HG03432 (cell line): ENCODE results near the gene DHX40.
"Not testable (repeated sequence)": the region's sequence is repeated elsewhere in the genome, so short reads cannot be mapped to it uniquely, and the experiment has no call there.

Experiments used
- ATAC-seq: cut with Tn5 transposase; IDR thresholded peaks from one replicate; pipeline ENCODE4 v1.9.1; 2021; ENCODE audit warnings: mild to moderate bottlenecking, moderate library complexity; ENCODE audit not compliant: unreplicated experiment

Gene DHX40

DNA sequence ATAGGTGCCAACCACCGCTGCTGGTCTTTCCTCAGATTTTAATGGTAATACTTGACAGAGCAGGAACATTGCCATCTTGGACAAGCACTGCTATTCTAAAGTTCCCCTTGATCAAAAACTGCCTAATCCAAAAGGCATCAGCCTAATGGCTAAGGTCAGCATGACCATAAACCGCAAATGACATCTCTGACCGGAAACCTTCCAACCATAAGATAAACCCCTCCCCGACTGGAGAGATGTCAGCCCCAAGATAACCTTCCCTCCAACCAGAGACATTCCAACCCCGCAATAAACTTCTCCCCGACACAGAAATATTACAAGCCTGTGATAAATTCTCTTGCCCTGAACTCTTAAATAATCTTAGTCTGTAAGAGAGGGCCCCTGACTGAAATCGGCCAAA is 7.4 kb upstream of the DHX40 start:
- ATAC-seq: no peak

DNA sequence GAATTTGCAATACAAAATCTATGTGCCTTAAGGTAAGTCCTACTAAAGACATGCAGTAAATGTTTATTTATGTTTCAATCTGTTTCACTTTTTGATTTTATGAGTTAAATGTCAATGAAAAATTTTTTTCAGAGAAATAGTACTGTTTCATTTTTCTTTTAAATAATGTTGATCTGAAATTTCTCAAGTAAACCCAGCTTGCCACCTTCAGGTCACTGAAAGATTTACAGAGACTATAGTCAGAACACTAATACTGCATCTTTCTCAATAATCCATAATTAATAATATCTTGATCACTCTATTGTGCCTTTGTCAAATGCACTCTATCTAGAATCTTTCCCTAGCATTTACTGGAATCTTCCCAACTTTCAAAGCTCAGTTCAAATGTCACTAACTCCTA is 6.5 kb upstream of the DHX40 start:
- no peak for ATAC-seq

DNA sequence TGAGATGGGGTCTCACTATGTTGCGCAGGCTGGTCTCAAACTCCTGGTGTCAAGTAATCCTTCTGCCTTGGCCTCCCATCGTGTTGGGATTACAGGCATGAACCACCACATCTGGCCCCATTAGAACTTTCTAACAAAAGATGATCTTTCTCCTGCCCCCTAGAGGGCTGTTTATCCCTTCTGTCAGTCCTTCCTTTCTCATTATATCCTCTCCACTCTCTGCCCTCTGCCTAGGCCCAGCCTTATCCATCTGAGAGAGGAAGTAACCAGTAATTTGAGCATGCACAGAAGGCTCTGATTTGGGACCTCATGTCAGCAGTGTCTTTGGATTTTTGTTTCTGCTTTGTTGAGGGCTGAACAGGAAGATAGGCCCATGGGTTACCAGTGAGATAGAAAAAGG is 4.4 kb upstream of the DHX40 start:
- ATAC-seq: no peak

DNA sequence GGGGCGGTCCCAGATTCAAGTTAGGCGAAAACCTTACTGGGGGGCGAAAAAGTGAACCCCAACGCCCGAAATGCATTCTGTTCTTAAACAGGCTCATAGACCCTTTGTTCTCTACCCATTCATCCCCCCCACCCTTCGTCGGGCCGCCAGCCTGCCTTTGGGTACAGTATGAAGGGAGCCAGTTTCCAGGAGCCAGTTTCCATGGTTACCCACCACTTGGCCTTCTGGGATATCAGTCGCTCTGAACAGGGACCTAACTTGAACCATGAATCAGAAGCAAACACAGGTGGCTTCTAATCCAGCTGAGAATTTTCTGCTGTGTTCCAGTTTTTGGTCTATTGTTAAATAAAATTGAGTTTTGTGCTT is 532 bp downstream of the DHX40 start:
- peak; percentile 38 for ATAC-seq

DNA sequence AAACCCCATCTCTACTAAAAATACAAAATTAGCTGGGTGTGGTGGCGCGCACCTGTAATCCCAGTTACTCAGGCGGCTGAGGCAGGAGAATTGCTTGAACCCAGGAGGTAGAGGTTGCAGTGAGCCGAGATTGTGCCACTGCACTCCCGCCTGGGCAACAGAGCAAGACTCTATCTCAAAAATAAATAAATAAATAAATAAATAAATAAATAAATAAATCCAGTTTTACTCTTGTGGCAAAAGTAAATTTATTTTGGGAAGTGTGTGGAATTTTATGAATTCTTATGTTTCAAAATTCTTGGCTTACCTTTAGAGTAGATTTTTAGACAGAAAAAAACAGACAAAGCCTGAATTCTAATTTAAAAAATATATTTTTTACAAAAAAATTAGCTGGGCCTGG is 3.7 kb downstream of the DHX40 start:
- ATAC-seq: not testable (repeated sequence)

DNA sequence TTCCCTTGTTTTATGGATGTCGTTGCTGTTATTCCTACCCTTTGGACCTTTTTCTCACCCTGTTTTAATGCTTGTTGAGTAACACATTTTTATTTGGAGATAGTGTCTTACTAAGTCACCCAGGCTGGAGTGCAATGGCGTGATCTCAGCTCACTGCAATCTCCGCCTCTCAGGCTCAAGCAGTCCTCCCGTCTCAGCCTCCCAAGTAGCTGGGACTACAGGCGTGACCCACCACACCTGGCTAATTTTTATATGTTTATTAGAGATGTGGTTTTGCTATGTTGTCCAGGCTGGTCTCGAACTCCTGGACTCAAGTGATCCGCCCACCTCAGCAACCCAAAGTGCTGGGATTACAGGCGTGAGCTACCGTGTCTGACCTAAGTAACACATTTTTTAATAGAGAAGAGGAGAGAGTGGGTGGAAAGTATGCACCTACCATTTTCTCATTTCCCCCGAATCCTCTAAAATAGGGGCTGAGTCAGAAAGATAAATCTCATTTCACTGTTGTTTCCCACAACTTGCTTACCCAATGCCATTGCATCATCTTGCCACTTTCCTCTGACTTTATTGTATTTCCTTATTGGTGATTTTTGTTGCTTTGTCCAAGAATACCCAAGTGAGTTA is 7.0 kb downstream of the DHX40 start:
- ATAC-seq: no peak

DNA sequence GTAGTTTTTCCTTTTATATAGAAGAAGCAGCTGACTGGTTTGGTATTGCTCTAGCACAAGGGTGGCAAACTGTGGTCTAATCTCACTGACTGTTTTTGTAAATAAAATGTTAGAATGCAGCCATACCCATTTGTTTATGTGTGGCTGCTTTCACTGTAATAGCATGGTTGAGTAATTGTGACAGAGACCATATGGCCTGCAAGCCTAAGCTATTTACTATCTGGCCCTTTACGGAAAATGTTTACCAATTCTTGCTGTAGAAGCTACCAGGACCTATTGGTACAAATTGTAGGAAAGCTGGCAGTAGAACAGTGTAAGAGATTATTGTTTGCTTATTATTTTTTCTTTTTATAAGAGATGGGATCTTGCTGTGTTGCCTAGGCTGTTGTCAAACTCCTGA is 18.8 kb downstream of the DHX40 start:
- ATAC-seq: not testable (repeated sequence)

DNA sequence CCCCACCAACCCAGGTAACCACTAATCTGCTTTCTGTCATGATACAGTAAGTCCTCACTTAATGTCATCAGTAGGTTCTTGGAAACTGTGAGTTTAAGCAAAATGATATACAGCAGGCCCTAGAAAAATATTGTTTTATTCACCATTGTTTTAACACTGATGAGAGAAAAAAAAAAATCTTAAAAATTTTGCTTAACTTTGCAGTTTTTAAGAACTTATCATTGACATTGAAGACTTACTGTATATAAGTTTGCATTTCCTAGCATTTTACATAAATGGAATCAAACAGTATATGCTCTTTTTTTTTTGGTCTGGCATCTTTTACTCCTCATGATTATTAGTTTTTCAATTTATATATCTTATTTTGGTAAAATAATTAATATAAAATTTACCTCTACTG is 34.8 kb downstream of the DHX40 start:
- no peak for ATAC-seq

DNA sequence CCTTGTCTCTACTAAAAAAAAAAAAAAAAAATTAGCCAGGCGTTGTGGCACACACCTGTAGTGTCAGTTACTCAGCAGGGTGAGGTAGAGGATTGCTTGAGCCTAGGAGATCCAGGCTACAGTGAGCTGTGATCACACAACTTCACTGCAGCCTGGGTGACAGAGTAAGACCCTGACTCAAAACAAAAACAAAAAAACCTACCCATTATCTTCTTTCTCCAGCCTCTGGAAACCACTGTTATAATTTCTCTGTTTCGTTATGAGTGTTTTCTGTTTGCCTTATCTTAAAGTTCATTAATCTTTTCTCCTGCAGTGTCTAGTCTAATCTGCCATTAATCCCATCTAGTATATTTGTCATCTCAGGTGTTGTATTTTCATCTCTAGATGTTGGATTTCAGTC is 35.7 kb downstream of the DHX40 start:
- peak; percentile 47 for ATAC-seq

DNA sequence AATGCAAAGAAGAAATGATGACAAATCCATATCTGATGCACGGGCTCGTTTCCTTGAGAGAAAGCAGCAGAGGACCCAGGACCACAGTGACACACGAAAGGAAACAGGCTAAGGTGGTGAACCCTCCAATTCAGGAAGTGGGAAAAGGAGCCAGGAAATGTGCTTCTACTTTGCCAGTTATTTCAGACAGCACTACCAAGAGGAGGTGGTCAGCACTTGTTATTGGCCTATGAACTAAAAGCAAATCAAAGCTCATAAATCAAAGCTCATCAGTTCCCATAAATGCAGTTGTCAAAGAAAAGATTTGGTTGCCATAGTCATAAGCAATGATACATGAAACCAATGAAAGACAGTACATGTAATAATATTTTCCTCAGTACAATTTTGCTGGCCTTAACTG is 41.7 kb downstream of the DHX40 start:
- no peak for ATAC-seq

DNA sequence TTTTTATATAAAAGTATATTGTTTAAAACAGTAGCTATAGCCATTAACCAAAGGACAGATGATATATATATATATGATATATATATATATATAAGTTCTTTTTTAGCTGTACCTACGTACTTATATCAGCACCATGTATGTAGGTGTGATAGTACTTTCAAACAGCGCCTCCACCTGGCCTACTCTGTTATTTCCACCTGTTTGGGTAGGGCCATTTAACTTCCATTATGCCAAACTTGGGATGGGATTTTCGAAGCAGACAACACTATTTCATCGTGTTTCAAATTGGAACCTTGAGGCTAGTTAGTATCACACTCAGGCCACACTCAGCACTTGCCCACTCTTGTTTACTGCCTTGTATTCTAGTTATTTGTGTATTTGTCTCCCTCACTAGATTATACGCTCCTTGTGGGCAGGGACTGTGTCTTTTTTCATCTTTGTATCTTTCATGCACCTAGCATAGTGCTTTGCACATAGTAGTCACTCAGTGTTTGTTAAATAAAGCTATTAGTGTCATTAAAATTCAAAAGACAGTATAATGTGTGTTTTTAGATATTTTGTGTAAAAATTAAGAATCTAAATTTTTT is 42.5 kb downstream of the DHX40 start:
- no peak for ATAC-seq

DNA sequence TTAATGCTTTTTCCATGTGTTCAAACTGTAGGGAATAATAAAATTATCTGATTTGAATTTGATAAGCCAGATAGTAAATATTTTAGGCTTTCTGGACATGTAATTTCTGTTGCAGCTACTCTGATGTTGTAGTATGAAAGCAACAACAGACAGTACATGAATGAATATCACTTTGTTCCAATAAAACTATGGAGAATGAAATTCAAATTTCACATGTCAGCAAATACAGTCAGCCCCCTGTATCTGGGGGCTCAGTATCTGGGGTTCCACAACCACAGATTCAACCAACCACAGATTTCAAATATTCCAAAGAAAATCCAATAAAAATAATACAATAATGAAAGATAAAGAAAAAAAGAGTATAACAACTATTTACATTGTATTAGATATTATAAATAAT is 46.1 kb downstream of the DHX40 start:
- ATAC-seq: no peak

DNA sequence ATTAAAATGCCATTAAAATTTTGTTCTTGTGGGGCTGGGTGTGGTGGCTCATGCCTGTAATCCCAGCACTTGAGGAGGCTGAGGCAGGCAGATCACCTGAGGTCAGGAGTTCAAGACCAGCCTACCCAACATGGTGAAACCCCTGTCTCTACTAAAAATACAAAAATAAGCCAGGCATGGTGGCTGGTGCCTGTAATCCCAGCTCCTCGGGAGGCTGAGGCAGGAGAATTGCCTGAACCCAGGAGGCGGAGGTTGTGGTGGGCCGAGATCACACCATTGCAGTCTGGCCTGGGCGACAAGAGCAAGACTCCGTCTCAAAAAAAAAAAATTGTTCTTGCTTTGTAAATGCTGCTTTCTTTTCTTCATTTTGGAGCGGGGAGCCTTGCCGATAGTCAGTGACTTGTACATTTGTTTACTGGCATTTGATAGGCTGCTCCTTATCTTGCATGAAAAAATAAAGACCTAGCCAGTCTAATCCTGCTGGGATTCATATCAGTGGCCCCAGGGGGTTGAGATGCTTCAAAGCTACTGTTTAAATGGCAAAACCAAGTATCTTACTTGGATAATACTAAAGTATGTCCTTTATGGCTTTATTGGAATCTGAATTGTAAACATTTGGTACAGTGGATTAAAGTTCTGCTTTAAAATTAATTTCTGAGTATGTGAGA is 51.0 kb downstream of the DHX40 start:
- no peak for ATAC-seq

DNA sequence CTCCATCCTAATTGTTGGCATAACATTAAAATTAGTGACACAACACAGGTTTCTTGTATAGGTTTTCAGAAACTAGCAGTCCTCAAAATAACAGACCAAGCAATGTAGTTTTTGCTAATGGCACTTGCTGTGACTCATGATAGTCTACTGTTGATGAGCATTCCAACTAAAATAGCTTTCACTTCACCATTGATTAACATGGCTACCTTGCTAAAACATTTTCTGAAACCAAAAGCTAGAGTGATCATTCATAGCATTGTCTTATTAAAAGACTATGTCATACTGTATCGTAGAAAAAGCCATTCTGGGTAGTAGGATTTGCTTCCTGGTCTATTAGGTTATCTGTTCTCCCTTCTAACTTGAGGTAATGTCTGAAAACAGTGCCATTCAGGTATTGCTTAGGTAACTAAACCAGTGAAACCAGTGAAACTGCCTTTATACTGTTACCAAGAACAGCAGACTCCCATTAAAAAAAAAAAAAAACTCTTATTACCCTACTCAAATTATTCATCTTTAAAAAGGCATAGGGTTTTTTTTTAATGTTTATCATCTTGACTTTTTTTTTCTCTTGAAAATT is 51.8 kb downstream of the DHX40 start:
- no peak for ATAC-seq

DNA sequence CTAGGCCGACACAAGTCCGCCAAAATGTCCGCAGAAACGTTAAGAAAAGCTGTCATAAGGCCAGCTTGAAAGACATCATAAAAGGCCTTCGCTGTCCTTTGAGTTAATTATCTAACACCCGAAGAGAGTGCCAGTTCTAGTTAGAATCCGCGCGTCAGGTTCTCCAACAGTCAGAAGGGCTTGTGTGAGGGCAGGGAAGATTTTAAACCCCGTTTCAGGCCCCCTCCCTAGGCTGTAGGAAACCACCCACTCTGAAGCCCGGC is 53.6 kb downstream of the DHX40 start:
- no peak for ATAC-seq

DNA sequence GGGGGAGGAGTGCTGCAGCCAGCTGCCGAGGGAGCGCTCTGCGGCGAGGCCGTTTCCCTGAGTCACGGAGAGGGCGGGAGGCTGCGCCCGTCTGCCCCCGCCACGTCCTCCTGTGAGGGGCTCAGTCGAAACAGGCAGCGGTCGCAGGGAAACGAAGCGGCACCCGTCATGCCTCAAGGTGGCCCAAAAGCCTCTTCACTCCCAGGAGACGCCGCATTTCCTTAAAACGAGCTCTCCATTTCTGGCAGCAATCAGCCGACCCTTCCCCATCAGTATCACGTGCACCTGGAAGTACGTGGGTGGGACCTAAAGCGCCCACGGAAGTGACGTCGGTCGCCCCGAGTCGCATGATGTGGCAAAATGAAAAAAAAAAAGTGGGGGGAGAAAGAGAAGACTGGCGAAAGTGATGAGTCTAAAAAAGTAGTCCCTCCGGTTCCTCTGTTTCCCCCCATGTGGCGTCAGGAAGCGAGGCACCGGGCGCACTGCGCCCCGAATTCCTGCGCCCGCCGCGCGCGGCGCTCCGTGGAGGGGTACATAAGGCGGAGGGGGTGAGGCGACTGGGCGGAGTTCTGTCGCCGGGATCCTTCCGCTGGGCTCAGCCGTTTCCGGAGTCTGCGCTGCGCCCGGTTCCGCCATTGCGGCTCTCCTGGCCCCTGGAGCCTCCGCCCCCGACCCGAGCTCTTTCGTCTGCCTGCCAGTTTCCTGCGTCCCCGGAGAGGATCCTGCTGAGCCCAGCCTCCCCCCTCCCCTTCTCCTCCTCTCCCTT is 54.1 kb downstream of the DHX40 start, which contains the start of gene CLTC:
CLTC (plus strand) TSS at position 598 of the 766 bp plus-strand sequence. CDS start 237 bp downstream, outside the sequence.
- ATAC-seq: peak; percentile 82

DNA sequence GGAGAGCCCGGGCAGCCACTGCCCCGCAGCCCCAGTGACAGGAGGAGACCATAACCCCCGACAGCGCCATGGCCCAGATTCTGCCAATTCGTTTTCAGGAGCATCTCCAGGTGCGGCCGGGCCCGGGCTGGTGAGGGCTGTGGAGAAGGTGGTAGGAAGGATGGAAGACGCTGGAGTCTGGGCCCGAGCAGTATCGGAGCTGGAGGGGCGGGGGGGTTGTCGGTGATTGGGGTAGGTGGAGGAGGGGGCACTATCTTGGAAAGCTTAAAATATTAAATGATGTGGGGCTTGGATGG is 54.6 kb downstream of the DHX40 start:
- ATAC-seq: no peak

DNA sequence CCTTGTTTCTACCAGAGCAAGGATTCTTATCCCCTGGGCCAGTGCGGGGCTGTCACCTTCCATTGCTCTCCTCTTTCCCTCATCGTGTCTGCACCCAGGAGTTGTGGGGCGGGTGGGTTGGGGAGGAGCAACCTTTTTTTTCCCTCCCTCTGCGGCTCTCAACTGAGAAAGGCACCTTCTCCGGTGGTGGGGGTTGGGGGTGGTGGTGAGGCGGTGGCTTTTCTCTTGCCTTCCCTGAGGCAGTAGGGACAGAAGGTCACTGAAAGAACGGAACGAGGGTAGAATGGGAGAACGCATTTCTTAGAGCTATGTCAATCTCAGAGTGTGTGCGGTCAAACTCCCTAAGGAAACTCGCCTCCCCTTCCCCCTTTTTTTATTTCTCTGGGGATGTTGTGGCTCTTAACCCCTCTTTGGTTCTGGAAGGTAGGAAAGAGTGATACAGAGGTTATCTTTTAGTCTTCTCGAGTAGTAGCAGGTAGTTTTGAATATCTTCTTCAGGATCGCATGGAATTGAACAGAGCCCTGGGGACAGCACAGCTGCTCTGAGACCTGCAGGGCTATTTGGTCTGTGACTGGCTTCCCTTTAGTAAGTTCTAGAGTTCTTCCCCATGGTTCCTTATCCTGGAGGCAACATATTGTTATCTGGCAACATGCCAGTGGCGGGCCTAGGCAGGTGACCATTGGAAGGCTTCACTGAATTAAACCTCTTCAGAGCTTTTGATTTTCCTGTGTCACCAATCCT is 55.3 kb downstream of the DHX40 start:
- ATAC-seq: no peak

DNA sequence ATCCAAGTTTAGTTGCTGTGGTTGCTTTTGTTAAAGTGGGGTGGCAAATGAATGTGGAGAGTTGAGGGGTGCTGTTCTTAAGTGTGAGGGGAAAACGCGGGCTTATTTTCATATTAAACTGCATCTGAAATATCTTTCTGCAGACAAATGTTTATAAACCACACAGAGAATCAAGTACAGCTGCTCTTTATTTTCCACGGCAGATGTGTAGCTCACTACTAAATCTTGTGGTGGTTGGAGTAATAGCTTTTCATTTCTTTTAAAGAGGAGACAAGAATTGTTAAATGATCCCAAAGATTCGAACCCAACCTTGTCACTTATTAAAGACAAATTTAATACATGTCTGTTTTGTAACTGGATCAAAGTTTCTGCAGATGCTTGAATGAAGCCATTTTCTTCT is 56.4 kb downstream of the DHX40 start:
- ATAC-seq: no peak

DNA sequence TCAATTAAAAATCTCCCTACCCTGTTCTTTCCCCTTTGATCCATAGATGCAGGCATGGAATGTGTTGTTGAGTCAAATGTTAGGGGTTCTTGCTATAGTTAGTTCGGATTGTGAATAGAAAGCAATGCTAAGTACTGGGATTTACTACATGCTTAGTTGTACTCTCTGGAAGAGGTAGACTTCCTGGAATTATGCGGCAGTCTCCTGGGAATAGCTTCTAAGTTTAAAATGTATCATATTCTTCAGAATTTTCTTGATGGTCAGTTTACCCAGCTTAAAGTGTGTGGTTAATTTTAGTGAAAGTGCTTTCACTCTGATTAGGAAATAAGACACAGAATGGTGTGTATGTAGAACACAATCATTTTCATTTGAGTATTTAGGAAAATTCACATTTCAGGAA is 57.7 kb downstream of the DHX40 start:
- ATAC-seq: no peak

DNA sequence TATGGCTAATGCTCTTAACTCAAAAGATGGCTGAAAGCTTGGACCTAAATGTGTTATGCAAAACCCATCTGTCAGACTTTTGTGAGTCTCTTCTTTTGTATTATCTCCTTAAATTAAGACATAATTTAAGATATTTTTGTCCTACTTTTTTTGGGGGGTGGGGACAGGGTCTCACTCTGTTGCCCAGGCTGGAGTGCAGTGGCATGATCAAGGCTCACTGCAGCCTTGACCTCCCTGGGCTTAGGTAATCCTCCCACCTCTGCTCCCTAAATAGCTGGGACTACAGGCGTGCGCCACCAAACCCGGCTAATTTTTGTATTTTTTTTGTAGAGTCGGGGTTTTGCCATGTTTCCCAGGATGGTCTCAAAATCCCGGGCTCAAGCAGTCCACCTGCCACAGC is 61.3 kb downstream of the DHX40 start:
- no peak for ATAC-seq
